HG02763 (cell line): ENCODE measurements around the gene DNAH12.
"Not testable (repeated sequence)": the region's sequence is repeated elsewhere in the genome, so short reads cannot be mapped to it uniquely, and the experiment has no call there.

Experiments used
- ATAC-seq: cut with Tn5 transposase; IDR thresholded peaks from one replicate; pipeline ENCODE4 v1.9.1; 2021; ENCODE audit warnings: mild to moderate bottlenecking, moderate library complexity; ENCODE audit not compliant: unreplicated experiment

The DNAH12 gene

GRCh38 chr3:57545636-57546268, 1.6 kb upstream of the DNAH12 start:
- ATAC-seq = no peak

- ATAC-seq = no peak
These were observed 5.7 kb downstream of the DNAH12 start for GRCh38 chr3:57538465-57538864.

DNA sequence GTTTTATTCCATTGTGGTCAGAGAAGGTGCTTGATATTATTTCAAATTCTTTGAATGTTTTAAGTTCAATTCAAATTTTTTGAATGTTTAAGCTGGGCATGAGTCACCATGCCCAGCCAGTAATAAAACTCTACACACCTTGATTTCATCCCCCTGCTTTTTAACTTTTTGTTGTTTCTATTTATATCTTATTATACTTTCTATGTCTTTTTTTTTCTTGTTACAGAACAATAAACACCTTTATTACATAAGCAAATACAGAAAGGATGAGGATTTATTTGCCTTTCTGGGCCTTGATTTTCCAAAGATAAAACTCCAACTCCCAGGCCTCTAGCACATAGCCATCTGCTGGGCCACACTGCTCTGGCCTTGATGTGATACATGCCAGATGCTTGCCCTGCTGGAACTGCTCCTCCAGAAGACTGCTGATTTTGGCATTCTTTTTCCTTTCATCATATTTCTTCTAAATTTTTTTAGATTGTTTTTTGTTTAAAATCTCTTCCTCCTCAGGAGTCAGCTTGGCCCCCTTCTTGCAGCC, 14.0 kb downstream of the DNAH12 start:
- ATAC-seq = no peak

DNA sequence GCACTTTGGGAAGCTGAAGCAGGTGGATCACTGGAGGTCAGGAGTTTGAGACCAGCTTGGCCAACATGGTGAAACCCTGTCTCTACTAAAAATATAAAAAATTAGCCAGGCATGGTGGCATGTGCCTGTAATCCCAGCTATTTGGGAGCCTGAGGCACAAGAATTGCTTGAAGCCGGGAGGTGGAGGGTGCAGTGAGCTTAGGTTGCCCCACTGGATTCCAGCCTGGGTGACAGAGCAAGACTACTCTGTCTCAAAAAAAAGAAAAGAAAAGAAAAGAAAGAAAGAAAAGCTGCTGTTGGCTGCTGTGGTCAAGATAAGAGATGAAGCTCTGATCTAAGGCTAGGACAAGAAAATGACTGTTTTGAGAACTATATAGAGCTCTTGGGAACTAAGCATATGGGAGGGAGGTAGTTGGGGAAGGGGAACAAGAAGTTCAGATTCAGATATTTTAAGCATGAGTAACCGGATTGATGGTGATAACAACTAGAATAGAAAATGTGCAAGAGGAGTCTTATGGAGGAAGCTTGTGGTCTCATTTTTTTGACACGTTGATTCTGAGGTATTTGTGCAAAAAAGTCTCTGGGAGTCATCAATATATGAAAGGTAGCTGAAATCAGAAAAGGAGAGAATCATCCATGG, 25.7 kb downstream of the DNAH12 start:
- ATAC-seq = no peak

DNA sequence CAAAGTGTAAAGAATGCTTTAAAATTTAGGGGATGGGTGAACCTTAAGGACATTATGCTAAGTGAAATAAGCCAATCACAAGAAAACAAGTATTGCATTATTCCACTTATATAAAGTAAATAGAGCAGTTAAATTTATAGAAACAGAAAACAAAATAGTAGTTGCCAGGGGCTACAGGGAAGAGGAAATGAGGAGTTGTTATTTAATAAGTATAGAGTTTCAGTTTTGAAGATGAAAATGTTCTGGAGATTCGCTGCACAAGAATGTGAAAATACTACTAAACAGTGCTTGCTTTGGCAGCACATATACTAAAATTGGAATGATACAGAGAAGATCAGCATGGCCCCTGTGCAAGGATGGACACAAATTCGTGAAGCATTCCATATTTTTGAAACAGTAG, 32.0 kb downstream of the DNAH12 start:
- no peak for ATAC-seq

- ATAC-seq = no peak
These were observed 38.2 kb downstream of the DNAH12 start for GRCh38 chr3:57505901-57506300.

- ATAC-seq = no peak
These were observed 43.6 kb downstream of the DNAH12 start for GRCh38 chr3:57500506-57500905.

DNA sequence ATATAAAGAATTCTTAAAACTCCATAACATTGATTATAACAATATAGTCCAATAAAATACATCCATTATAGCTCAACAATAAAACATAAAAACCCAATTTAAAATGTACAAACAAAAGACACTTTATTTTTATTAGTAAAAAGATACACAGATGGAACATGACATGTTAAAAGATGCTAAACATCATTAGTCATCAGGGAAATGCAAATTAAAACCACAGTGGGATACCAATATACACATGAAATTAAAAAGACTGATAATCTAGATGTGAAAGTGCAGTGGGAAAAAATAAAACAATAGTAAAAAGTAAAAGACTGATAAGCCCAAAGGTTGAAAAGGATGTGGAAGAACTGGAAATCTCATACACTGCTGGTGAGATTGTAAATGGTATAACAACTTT, 46.2 kb downstream of the DNAH12 start:
- ATAC-seq = no peak

GRCh38 chr3:57484563-57484962, 59.6 kb downstream of the DNAH12 start:
- ATAC-seq = no peak

GRCh38 chr3:57477193-57477592, 67.0 kb downstream of the DNAH12 start:
- ATAC-seq = not testable (repeated sequence)

DNA sequence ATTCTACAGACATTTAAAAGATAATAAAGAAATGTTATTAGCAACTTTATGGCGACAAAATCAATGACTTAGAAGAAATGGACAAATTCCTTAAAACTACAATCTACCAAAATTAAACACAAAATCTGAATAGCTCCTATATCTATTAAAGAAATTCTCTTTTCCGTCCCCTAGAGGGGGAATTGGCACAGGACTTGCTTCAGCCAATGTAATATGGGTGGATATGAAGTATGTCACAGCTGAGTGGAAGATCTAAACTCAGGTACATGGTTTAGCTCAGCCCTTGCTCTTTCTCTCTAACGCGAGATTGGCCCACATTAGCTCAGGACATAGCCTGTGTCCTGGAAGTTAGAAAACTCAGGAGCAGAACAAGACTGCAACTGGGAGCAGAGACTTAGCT, 79.3 kb downstream of the DNAH12 start:
- ATAC-seq = no peak

- no peak for ATAC-seq
These were observed 80.1 kb downstream of the DNAH12 start for GRCh38 chr3:57464011-57464410.

GRCh38 chr3:57451150-57451846, 92.8 kb downstream of the DNAH12 start:
- ATAC-seq = no peak

DNA sequence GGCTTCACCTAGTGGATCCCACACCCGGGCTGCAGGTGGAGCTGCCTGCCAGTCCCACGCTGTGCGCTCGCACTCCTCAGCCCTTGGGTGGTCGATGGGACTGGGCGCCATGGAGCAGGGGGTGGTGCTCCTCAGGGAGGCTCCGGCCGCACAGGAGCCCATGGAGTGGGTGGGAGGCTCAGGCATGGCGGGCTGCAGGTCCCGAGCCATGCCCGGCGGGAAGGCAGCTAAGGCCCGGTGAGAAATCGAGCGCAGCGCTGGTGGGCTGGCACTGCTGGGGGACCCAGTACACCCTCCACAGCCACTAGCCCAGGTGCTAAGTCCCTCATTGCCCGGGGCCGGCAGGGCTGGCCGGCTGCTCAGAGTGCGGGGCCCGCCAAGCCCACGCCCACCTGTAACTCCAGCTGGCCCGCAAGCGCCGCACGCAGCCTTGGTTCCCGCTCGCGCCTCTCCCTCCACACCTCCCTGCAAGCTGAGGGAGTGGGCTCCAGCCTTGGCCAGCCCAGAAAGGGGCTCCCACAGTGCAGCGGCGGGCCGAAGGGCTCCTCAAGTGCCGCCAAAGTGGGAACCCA, 94.8 kb downstream of the DNAH12 start:
- ATAC-seq = not testable (repeated sequence)

- not testable (repeated sequence) for ATAC-seq
These were observed 95.7 kb downstream of the DNAH12 start for GRCh38 chr3:57448489-57448888.

GRCh38 chr3:57446318-57446841, 97.8 kb downstream of the DNAH12 start:
- ATAC-seq = no peak

DNA sequence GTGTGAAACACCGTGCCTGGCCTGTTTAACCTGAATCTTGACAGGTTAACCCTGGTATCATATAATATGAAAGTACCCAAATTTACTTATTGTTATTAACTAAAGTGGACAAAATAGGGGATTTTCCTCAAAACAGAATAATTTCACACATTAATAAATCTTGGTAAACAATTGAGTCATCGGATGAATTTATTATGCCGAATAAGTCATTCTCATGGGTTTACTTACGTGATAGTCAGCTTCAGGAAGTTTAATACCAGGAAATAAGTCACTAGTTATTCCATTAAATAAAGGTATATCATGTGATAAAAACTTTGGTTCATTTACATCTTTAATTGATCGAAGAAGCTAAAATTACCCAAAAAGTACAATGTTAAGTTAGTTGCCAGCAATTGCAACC, 99.7 kb downstream of the DNAH12 start:
- ATAC-seq = no peak

GRCh38 chr3:57440144-57440543, 104.0 kb downstream of the DNAH12 start:
- ATAC-seq = not testable (repeated sequence)

DNA sequence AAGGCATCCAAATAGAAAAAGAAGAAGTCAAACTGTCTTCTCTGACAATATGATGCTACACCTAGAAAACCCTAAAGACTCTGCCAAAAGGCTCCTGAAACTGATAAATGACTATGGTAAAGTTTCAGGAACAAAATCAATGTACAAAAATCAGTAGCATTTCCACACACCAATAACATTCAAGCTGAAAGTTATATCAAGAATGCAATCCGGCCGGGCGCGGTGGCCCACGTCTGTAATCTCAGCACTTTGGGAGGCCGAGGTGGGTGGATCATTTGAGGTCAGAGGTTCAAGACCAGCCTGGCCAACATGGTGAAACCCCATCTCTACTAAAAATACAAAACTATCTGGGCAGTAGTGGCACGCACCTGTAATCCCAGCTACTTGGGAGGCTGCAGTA, 105.7 kb downstream of the DNAH12 start:
- not testable (repeated sequence) for ATAC-seq

DNA sequence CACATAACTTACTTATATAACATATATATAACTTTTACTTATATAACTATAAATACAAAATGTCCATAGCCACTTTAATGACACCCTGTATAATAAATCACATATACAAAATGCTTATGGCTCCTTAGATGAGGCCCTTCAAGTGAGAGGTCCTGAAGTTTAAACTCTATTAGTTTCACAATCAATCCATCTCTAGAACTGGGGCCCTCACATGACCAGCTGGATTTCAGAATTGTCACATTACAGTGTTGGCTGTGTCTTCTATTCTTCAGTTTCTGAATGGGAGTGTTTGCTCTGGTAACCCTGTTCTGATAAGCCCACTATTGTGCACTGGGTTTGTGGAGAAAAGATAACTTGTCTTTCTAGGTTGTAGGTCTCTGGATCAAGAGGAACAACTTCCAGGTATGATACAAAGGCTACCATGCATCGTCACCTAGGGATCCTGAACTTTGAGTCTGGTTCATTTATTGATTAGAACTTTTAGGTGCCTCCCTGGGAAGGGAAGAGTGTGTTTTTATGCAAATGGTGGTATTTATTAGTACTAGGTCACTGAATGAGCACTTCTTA, 107.9 kb downstream of the DNAH12 start:
- no peak for ATAC-seq

DNA sequence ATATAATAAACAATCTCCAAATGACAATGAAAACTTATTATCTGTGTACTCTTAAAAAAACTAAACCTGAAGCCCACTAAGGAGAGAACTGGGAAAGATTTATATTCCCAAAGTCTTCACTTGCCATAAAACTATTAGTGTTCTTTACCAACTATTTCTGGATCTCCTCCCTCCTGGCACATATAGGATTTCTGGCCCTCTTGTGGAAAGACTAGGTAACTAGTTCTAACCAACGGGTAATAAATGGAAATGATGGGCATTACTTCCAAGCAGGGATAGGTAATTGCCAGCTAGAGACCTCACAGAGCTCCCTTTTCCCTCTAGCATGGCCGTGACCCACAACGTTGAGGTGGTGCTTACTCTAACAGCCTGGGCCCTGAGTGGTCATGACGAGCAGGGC, 110.1 kb downstream of the DNAH12 start:
- ATAC-seq = no peak
